Endothelial cell of umbilical vein (primary cell): Measurements from ENCODE around the gene BASP1. TPM values are rescaled to one million over a fixed set of nuclear protein-coding genes. Genes with fewer than 3 reads are reported as not detected.

ENCODE experiments used
- BruUV-seq: library from RNA; stranded (reverse); fragments of 400-500 nt; replicated peaks from 2 replicates; lab custom pipeline; 2021; lab: Mats Ljungman, UMichigan
- CTCF ChIA-PET: fragments of 300-600, 350-600 bp; sonication (Branson Sonifier 250); formaldehyde crosslinking; loops from one replicate; lab custom pipeline; 2021; ENCODE audit warnings: antibody characterized with exemption, inconsistent platforms; lab: Charles Lee
- POLR2A ChIA-PET: fragments of 300-600, 350-600 bp; sonication (Branson Sonifier 250); formaldehyde crosslinking; loops from one replicate; lab custom pipeline; 2021; ENCODE audit warnings: antibody characterized with exemption, inconsistent platforms; lab: Charles Lee
- DNase-seq: peaks from one replicate; pipeline ENCODE4 v3.0.0-alpha.2; 2011; ENCODE audit warnings: low read depth, low spot score
- FAIRE-seq: peaks from 2 replicates; lab custom pipeline; 2011; peaks lifted over from hg19 to GRCh38; lab: Jason Lieb, UNC
- H2AFZ ChIP-seq: 2 replicates; pipeline ENCODE4 v1.6.0; 2012; ENCODE audit warnings: low read depth, low read length, control low read depth, inconsistent platforms
- H3K27ac ChIP-seq: 2 replicates; pipeline ENCODE4 v1.5.1; 2011; ENCODE audit warnings: low read depth, mild to moderate bottlenecking, control low read depth, low read length, moderate library complexity; ENCODE audit not compliant: insufficient read depth
- H3K27me3 ChIP-seq, 2 experiments: 2 replicates each; pipeline versions ENCODE4 v1.6.0 to v1.6.1; 2011; ENCODE audit warnings: low read length in 2 of 2, mixed read lengths in 1 of 2; ENCODE audit not compliant: control insufficient read depth in 2 of 2, insufficient read depth in 2 of 2
- H3K36me3 ChIP-seq, 2 experiments: 2 replicates in 1 of 2; 3 replicates in 1 of 2; pipeline ENCODE4 v1.5.1; 2011; ENCODE audit warnings: low read length in 2 of 2, mild to moderate bottlenecking in 1 of 2, moderate library complexity in 1 of 2; ENCODE audit not compliant: control insufficient read depth in 2 of 2, insufficient read depth in 2 of 2; ENCODE audit errors: extremely low read depth in 1 of 2
- H3K4me1 ChIP-seq: 3 replicates; pipeline ENCODE4 v1.5.1; 2011; ENCODE audit warnings: mild to moderate bottlenecking, low read length; ENCODE audit not compliant: control insufficient read depth, insufficient read depth; ENCODE audit errors: extremely low read depth
- H3K4me2 ChIP-seq: 2 replicates; pipeline ENCODE4 v1.6.1; 2011; ENCODE audit warnings: low read length, control low read depth, mixed read lengths; ENCODE audit not compliant: insufficient read depth
- H3K4me3 ChIP-seq, 3 experiments: fragments of 200-600 bp in 1 of 3; sonication (generic), shearing (Covaris generic) in 1 of 3; replicated peaks in 1 of 3; 2 replicates each; pipeline ENCODE4 v1.5.1; 2011 to 2016; ENCODE audit warnings: control low read depth in 3 of 3, low read length in 3 of 3, mild to moderate bottlenecking in 2 of 3, inconsistent platforms in 1 of 3, low read depth in 1 of 3, moderate library complexity in 1 of 3; ENCODE audit not compliant: insufficient read depth in 1 of 3
- H3K79me2 ChIP-seq: 2 replicates; pipeline ENCODE4 v1.6.0; 2012; ENCODE audit warnings: low read length, inconsistent platforms; ENCODE audit not compliant: control insufficient read depth, insufficient read depth
- H3K9ac ChIP-seq: replicated peaks from 2 replicates; pipeline ENCODE3; 2011; ENCODE audit warnings: low read length, control low read depth; ENCODE audit not compliant: insufficient read depth; ENCODE audit errors: extremely low read depth
- H3K9me1 ChIP-seq: replicated peaks from 3 replicates; pipeline ENCODE4 v1.6.0; 2011; ENCODE audit warnings: mild to moderate bottlenecking, low read length; ENCODE audit not compliant: control insufficient read depth, insufficient read depth; ENCODE audit errors: extremely low read depth
- H3K9me3 ChIP-seq: replicated peaks from 2 replicates; pipeline ENCODE4 v1.5.1; 2012; ENCODE audit warnings: low read length, inconsistent platforms; ENCODE audit not compliant: control insufficient read depth, insufficient read depth
- H4K20me1 ChIP-seq: replicated peaks from 2 replicates; pipeline ENCODE3; 2011; ENCODE audit warnings: mild to moderate bottlenecking, low read length; ENCODE audit not compliant: control insufficient read depth, insufficient read depth; ENCODE audit errors: extremely low read depth
- EZH2 ChIP-seq: IDR thresholded peaks from 2 replicates; pipeline ENCODE4 v1.6.1; 2012; ENCODE audit warnings: borderline replicate concordance, low read depth, mild to moderate bottlenecking, moderate library complexity, low read length, inconsistent platforms; ENCODE audit not compliant: severe bottlenecking
- FOS ChIP-seq: IDR thresholded peaks from 2 replicates; pipeline ENCODE4 v1.6.1; 2011; ENCODE audit warnings: mild to moderate bottlenecking, low read length, moderate library complexity, borderline replicate concordance; ENCODE audit not compliant: insufficient read depth
- GATA2 ChIP-seq: IDR thresholded peaks from 2 replicates; pipeline ENCODE4 v1.7.0; 2011; ENCODE audit warnings: low read depth, mild to moderate bottlenecking, moderate library complexity, mixed read lengths, low read length; ENCODE audit not compliant: insufficient read length, insufficient read depth
- JUN ChIP-seq: IDR thresholded peaks from 2 replicates; pipeline ENCODE4 v1.6.1; 2011; ENCODE audit warnings: borderline replicate concordance, low read depth; ENCODE audit not compliant: insufficient read length, insufficient read depth
- MYC ChIP-seq: IDR thresholded peaks from one replicate; pipeline ENCODE4 v1.6.1; 2011; ENCODE audit warnings: mild to moderate bottlenecking, low read depth, low read length
- POLR2AphosphoS5 ChIP-seq: IDR thresholded peaks from 2 replicates; pipeline ENCODE4 v1.6.1; 2012; ENCODE audit warnings: low read depth, mild to moderate bottlenecking, control low read depth, low read length, moderate library complexity; ENCODE audit not compliant: insufficient read depth
- dilution Hi-C: fragments of 300-500 bp; cut with MboI; formaldehyde crosslinking; loops from one replicate; pipeline ENCODE4 v1.15.0; 2019; ENCODE audit warnings: low sequenced_read_pairs; ENCODE audit not compliant: extremely low pct_ligation_motif_present
- intact Hi-C: fragments of 100-400 bp; cut with micrococcal nuclease; formaldehyde crosslinking; loops from one replicate; pipeline ENCODE4 v1.10.0; 2022
- polyA plus RNA-seq, 4 experiments: library from polyadenylated mRNA; depleted of rRNA in 3 of 4; stranded (reverse) in 3 of 4; unstranded in 1 of 4; fragments of >200 nt; gene quantifications; 2 replicates each; pipeline versions ENCODE4 v1.2.1 to v1.2.3, GENCODE V29; 2011 to 2012; ENCODE audit warnings: missing spikeins in 1 of 4
- total RNA-seq: library from RNA; stranded (reverse); gene quantifications from 2 replicates; pipeline ENCODE4 v1.2.3, GENCODE V29; 2021
- TF ChIP-seq, protein P1 (sequence below), 2 donors: IDR thresholded peaks; 1 replicate in 1 of 2; 2 replicates in 1 of 2; pipeline ENCODE4 v1.5.1; 2011; ENCODE audit warnings: low read length in 2 of 2, mild to moderate bottlenecking in 2 of 2, moderate library complexity in 2 of 2, control low read depth in 1 of 2, inconsistent platforms in 1 of 2, low read depth in 1 of 2; ENCODE audit not compliant: insufficient read depth in 1 of 2; ENCODE audit errors: extremely low read depth in 1 of 2
- TF ChIP-seq, protein P2 (sequence below): IDR thresholded peaks from 2 replicates; pipeline ENCODE4 v1.6.1; 2011; ENCODE audit not compliant: insufficient read depth, insufficient read length

The BASP1 gene
- total and polyA plus RNA-seq, 2 donors (not counting 3 experiments of a cell fraction or from before 2014, with no cell fraction given), result 69.4 to 79.3 TPM

DNA sequence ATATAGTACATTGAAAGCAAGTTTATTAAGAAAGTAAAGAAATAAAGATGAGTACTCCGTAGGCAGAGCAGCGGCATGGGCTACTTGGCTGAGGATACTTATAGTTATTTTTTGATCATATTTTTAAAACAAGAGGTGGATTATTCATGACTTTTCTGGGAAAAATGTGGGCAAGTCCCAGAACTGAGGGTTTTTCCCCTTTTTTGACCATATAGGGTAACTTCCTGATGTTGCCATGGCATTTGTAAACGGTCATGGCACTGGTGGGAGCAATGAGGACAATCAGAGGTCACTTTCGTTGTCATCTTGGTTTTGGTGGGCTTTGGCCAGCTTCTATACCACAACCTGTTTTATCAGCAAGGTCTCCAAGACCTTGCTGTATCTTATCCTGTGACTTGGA lies 5.2 kb upstream of the BASP1 start:
- Histone ChIP-seq H2AFZ (no peak overlapping the region), H3K9me1 (no peaks in the 10 kb centered on the region), H3K36me3 (no peaks in the 10 kb centered on the region), H3K9ac (no peak overlapping the region), H3K79me2 (no peaks in the 10 kb centered on the region), H3K9me3 (no peaks in the 10 kb centered on the region), H3K27me3 (peaks cover 5 to 17% of the 10 kb centered on the region in 2 experiments), H4K20me1 (no peaks in the 10 kb centered on the region), H3K27ac (no peak overlapping the region), H3K4me1 (peaks cover 8% of the 10 kb centered on the region), H3K4me2 (no peak overlapping the region), H3K4me3 (no peak overlapping the region)
- TF ChIP-seq MYC (no peak), JUN (no peak), GATA2 (no peak)
- TF ChIP-seq, protein P1, sequence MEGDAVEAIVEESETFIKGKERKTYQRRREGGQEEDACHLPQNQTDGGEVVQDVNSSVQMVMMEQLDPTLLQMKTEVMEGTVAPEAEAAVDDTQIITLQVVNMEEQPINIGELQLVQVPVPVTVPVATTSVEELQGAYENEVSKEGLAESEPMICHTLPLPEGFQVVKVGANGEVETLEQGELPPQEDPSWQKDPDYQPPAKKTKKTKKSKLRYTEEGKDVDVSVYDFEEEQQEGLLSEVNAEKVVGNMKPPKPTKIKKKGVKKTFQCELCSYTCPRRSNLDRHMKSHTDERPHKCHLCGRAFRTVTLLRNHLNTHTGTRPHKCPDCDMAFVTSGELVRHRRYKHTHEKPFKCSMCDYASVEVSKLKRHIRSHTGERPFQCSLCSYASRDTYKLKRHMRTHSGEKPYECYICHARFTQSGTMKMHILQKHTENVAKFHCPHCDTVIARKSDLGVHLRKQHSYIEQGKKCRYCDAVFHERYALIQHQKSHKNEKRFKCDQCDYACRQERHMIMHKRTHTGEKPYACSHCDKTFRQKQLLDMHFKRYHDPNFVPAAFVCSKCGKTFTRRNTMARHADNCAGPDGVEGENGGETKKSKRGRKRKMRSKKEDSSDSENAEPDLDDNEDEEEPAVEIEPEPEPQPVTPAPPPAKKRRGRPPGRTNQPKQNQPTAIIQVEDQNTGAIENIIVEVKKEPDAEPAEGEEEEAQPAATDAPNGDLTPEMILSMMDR (IDR thresholded peaks at IDR 0.05; ENCODE audit: extremely low read depth in 1 of 2, insufficient read depth in 1 of 2, low read depth in 1 of 2, low read length in 2 of 2), result no peak
- CTCF ChIA-PET, result interaction anchor here (6.0 to 6.2 kb wide), 2 partner anchors 1069 to 1092 kb away, joined by 227 to 333 read pairs; no protein-coding TSS in a partner anchor
- dilution Hi-C loops, result no loop called here
- POLR2A ChIA-PET, result no interaction called here
- intact Hi-C loops, result no loop called here
- no TSS peak for BruUV-seq
- DNase-seq (no peak), FAIRE-seq (no peak)

DNA sequence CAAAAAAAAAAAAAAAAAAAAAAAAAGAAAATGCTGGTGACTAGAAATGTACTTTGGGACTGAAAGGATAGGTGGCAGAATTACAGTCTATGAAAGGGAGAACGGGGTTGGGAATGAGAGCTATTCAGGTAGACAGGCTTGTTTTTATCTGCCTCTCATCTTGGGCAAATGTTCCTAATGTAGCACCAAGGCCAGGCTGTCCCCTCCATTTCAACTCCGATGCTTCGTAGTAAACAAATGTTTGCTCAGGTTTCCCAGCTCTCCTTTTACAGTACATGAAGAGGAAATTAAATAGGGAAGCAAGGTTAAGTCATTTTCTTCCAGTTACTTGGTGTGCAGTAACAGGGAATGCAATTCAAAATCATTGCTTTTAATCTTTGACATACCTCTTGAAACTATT lies 4.4 kb upstream of the BASP1 start:
- Histone ChIP-seq H3K27me3 (peaks cover 5 to 17% of the 10 kb centered on the region in 2 experiments), H3K36me3 (no peaks in the 10 kb centered on the region), H3K27ac (no peak overlapping the region), H3K79me2 (peaks cover 5% of the 10 kb centered on the region), H3K9me3 (no peaks in the 10 kb centered on the region), H3K9me1 (no peaks in the 10 kb centered on the region), H2AFZ (no peak overlapping the region), H3K4me3 (no peak overlapping the region), H4K20me1 (no peaks in the 10 kb centered on the region), H3K4me2 (no peak overlapping the region), H3K4me1 (peaks cover 8% of the 10 kb centered on the region), H3K9ac (no peak overlapping the region)
- dilution Hi-C loops (no loop called here), intact Hi-C loops (no loop called here)
- TF ChIP-seq MYC (no peak), POLR2AphosphoS5 (no peak), EZH2 (no peak), GATA2 (no peak), JUN (no peak), FOS (no peak)
- TF ChIP-seq, protein P1 (IDR thresholded peaks at IDR 0.05; ENCODE audit: extremely low read depth in 1 of 2, insufficient read depth in 1 of 2, low read depth in 1 of 2, low read length in 2 of 2), result no peak
- TF ChIP-seq, protein P2, sequence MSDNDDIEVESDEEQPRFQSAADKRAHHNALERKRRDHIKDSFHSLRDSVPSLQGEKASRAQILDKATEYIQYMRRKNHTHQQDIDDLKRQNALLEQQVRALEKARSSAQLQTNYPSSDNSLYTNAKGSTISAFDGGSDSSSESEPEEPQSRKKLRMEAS, result no peak
- BruUV-seq, result no TSS peak
- CTCF ChIA-PET, result interaction anchor here (6.0 to 6.2 kb wide), 2 partner anchors 1068 to 1091 kb away, joined by 227 to 333 read pairs; no protein-coding TSS in a partner anchor
- DNase-seq, result no peak
- POLR2A ChIA-PET, result no interaction called here
- no peak for FAIRE-seq
